ENCODE results near the gene C2.
"Not testable (repeated sequence)": the region's sequence is repeated elsewhere in the genome, so short reads cannot be mapped to it uniquely, and the experiment has no call there.

Gene C2

GRCh38 chr6:31972709-31973350, 45.3 kb downstream of the C2 start:
- DNase-seq (ENCODE audit: low read depth in 2 of 3, low spot score in 2 of 3), result no peak

DNA sequence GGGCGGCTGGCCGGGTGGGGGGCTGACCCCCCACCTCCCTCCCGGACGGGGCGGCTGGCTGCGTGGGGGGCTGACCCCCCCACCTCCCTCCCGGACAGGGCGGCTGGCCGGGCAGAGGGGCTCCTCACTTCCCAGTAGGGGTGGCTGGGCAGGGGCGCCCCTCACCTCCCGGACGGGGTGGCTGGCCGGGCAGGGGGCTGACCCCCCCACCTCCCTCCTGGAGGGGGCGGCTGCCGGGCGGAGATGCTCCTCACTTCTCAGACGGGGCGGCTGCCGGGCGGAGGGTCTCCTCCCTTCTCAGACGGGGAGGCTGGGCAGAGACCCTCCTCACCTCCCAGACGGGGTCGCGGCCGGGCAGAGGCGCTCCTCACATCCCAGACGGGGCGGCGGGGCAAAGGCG, 48.5 kb downstream of the C2 start:
- DNase-seq (ENCODE audit: low read depth in 2 of 3, low spot score in 2 of 3), result not testable (repeated sequence)

- no peak for DNase-seq (ENCODE audit: low read depth in 2 of 3, low spot score in 2 of 3)
These were observed 50.4 kb downstream of the C2 start for GRCh38 chr6:31977816-31978431.

DNA sequence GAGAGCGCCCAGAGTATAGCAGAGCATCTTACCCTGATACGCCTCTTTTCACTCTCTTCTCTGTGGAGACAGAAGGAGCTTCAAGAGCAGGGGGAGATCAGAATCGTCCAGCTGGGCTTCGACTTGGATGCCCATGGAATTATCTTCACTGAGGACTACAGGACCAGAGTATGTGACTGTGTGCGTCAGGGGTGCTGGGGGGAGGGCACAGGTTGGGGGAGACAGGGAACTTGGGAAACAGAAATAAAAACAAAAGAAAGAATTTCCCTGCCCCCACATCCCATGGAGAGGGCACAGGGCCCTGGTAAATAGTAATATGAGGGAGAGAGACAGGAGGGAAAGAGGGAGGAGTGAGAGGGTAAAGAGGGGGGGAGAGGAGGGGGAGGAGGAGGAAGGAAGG, 51.3 kb downstream of the C2 start:
- no peak for DNase-seq (ENCODE audit: low read depth in 2 of 3, low spot score in 2 of 3)

DNA sequence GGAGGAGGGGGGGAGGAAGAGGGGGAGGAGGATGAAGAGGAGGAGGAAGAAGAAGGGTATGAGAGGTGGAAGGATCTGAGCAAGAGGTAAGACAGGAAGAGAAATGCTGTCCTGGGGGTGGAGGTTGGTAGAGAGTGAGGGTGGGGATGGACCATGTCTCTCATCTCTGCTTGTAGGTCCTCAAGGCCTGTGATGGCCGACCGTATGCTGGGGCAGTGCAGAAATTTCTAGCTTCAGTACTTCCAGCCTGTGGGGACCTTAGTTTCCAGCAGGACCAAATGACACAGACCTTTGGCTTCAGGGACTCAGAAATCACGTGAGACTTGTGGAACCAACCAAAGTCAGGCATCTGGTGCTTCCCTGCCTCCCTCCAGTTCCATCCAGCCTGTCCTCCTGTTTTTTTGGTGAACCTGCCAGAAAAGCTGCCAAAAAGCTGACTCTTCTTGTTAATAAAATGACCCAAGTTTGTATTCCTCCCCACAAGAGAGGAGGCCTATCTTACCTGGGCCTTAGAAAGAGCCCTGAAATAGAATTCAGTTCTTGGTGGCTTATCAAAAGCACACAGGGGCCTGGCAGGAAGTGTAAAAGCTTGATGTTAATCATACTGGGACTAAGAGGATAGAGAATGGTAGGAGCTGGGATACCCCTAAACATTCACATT, 51.9 kb downstream of the C2 start:
- DNase-seq (ENCODE audit: low read depth in 2 of 3, low spot score in 2 of 3), result no peak

GRCh38 chr6:31980195-31980876, 52.8 kb downstream of the C2 start:
- not testable (repeated sequence) for DNase-seq (ENCODE audit: low read depth in 2 of 3, low spot score in 2 of 3)

GRCh38 chr6:31980998-31981397, 53.5 kb downstream of the C2 start:
- not testable (repeated sequence) for DNase-seq (ENCODE audit: low read depth in 2 of 3, low spot score in 2 of 3)

DNA sequence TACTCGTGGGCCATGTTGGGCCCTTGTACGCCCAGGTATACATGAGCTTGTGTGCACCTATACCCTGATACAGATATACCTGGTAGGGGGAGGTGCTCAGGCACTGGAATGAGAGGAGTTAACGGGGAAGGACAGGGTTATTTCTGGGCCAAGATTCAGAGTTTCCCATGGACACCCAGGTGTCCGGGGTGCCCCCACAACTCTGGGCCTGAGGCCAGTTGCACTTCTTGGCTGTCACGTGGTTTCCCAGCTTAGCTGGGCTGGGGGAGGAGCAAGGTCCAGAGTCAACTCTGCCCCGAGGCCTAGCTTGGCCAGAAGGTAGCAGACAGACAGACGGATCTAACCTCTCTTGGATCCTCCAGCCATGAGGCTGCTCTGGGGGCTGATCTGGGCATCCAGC, 54.2 kb downstream of the C2 start, which contains the start of gene C4A:
C4A (plus strand) TSS at position 314 of the 400 bp plus-strand sequence; CDS start at position 365, 51 bp downstream.
- DNase-seq (ENCODE audit: low read depth in 2 of 3, low spot score in 2 of 3), result not testable (repeated sequence)

DNA sequence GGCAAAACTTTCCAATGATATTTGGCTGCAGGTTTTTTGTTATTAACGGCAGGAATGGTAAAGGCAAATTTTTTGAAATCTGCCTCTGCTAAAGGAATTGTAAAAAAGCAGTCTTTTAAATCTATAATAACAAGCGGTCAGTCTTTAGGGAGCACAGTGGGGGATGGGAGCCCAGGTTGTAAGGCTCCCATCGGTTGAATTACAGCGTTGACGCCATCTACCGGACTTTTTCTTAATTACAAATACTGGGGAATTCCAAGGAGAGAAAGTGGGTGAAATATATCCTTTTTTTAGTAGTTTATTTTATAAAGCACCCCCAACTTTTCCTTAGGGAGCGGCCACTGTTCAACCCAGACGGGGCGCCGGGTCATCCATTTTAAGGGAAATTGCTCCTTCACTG, 61.8 kb downstream of the C2 start:
- not testable (repeated sequence) for DNase-seq (ENCODE audit: low read depth in 2 of 3, low spot score in 2 of 3)

DNA sequence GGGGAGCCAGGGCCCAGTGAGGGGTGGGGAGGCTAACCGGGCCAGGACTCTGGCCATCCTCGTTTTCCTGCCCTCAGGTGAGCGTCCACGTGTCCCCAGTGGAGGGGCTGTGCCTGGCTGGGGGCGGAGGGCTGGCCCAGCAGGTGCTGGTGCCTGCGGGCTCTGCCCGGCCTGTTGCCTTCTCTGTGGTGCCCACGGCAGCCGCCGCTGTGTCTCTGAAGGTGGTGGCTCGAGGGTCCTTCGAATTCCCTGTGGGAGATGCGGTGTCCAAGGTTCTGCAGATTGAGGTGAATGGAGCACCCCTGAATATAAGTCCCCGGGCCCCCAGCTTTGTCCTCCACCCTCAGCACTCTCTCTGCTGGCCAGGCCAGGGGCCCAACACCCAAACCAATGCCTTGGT, 66.9 kb downstream of the C2 start:
- not testable (repeated sequence) for DNase-seq (ENCODE audit: low read depth in 2 of 3, low spot score in 2 of 3)
